ENCODE results near the gene C5orf34. TPM values are rescaled to one million over a fixed set of nuclear protein-coding genes. Genes with fewer than 3 reads are reported as not detected.

The C5orf34 gene
- total RNA-seq, 3 donors from 2014 or later: 3.1 to 3.8 (median 3.6) TPM

Other genes starting within 250 kb of the C5orf34 start
- gene HMGCS1, start 201.7 kb downstream of the C5orf34 start, total RNA-seq: 100 to 1,000 TPM in 2 of 3 donors, 10 to 100 TPM in 1; 96.5 to 122 (median 106) TPM
- gene CCL28, start 102.8 kb downstream of the C5orf34 start, total RNA-seq: 1 to 10 TPM; 5.5 to 6.3 (median 5.9) TPM
- 10 to 100 TPM; 18.6 to 23.4 (median 21.2) TPM for gene TMEM267, start 31.3 kb downstream of the C5orf34 start, total RNA-seq
- gene PAIP1, start 41.9 kb upstream of the C5orf34 start, total RNA-seq: 10 to 100 TPM; 64.8 to 69.5 (median 66.7) TPM
- gene NNT, start 88.0 kb upstream of the C5orf34 start, total RNA-seq: 10 to 100 TPM; 25.3 to 40.4 (median 26.0) TPM

All from activated T-cell treated with anti-CD3 and anti-CD28 coated beads, Interleukin-2, amount 50 U/mL, for 4 hours (primary cell).